Ovary (tissue), 9 donors: ENCODE results near the gene SYS1. TPM values are rescaled to one million over a fixed set of nuclear protein-coding genes. Genes with fewer than 3 reads are reported as not detected.

Experiments used
- DNase-seq, 5 donors: peaks; one replicate each; pipeline ENCODE4 v3.0.0-alpha.2; 2019 to 2020
- H3K27ac ChIP-seq, 2 donors: fragments of 200-600 bp; one replicate each; pipeline versions ENCODE4 v1.5.1 to v1.8.0; 2019 to 2022
- H3K27me3 ChIP-seq: fragments of 200-600 bp; one replicate; pipeline ENCODE4 v1.8.0; 2022
- H3K36me3 ChIP-seq: fragments of 200-600 bp; sonication (generic); one replicate; pipeline ENCODE4 v1.5.1; 2019
- H3K4me1 ChIP-seq: one replicate; pipeline ENCODE4 v1.8.1; 2013; ENCODE audit warnings: mild to moderate bottlenecking, moderate library complexity; ENCODE audit not compliant: insufficient read depth
- H3K4me3 ChIP-seq: fragments of 200-600 bp; sonication (generic); one replicate; pipeline ENCODE4 v1.5.1; 2017
- H3K9me3 ChIP-seq, 2 donors: fragments of 200-600 bp in 1 of 2; sonication (generic) in 1 of 2; one replicate each; pipeline versions ENCODE4 v1.5.1 to v1.8.1; 2013 to 2019; ENCODE audit warnings: mild to moderate bottlenecking in 1 of 2, moderate library complexity in 1 of 2
- EP300 ChIP-seq: sonication (generic); formaldehyde crosslinking; IDR thresholded peaks from one replicate; pipeline ENCODE4 v1.6.1; 2017; ENCODE audit warnings: antibody characterized with exemption
- POLR2A ChIP-seq: fragments of 450-650 bp; IDR thresholded peaks from one replicate; pipeline ENCODE4 v1.6.1; 2017; ENCODE audit warnings: antibody characterized with exemption, mild to moderate bottlenecking, moderate library complexity
- WGBS, 3 donors: extraction: QIAGEN DNeasy Blood & Tissue Kit in 1 of 3; methylation state at CpG; one replicate each; pipeline versions ENCODE4 v1.1.5 to v1.1.7; 2013 to 2017; 5-methylcytosine and 5-hydroxymethylcytosine counted together
- intact Hi-C, 4 donors: fragments of 100-400 bp; cut with DNase I; formaldehyde crosslinking; loops; one replicate each; pipeline versions ENCODE4 v1.11.0 to v1.15.1; 2022 to 2023
- polyA plus RNA-seq, 2 donors: library from polyadenylated mRNA; stranded (reverse); fragments of 200-250 nt in 1 of 2; fragments of 350-450 nt in 1 of 2; fragmentation: Illumina TruSeq in 1 of 2; extraction: RNeasy Lipid Tissue Mini Kit (QIAGEN cat#74804) in 1 of 2; gene quantifications; one replicate each; pipeline ENCODE4 v1.2.3, GENCODE V29; 2013 to 2014
- total RNA-seq, 7 donors: library from RNA; depleted of rRNA in 2 of 7; stranded (reverse); fragments of >200 nt in 2 of 7; fragmentation: NEBNext Ultra II Directional in 3 of 7; extraction: Animal tissue kit (Norgen Biotek cat#: 25700) in 3 of 7; gene quantifications; one replicate each; pipeline versions ENCODE4 v1.1.0 to v1.2.4, GENCODE V29; 2016 to 2023
- TF ChIP-seq, protein P1 (sequence below), 3 donors: fragments of 450-650 bp in 2 of 3; fragments of 200-600 bp in 1 of 3; IDR thresholded peaks; one replicate each; pipeline versions ENCODE4 v1.5.1 to v1.8.0; 2016 to 2022; ENCODE audit warnings: antibody characterized with exemption in 3 of 3, mild to moderate bottlenecking in 1 of 3
- donor health status: DM: no; HTN: no; CAD: no; lungs with moderate emphysema.
- donor health status: DM: no; HTN: no; CAD: no.
- donor health status: Bipolar disorder and iron deficiency.
- donor health status: DM: yes; HTN: yes; CAD: no.
- donor health status: DM: no; HTN: no; CAD: no.
- donor health status: DM: yes; HTN: yes; CAD: no.

The SYS1 gene
- total and polyA plus RNA-seq, 9 donors: 29.2 to 69.7 (median 33.0) TPM

DNA sequence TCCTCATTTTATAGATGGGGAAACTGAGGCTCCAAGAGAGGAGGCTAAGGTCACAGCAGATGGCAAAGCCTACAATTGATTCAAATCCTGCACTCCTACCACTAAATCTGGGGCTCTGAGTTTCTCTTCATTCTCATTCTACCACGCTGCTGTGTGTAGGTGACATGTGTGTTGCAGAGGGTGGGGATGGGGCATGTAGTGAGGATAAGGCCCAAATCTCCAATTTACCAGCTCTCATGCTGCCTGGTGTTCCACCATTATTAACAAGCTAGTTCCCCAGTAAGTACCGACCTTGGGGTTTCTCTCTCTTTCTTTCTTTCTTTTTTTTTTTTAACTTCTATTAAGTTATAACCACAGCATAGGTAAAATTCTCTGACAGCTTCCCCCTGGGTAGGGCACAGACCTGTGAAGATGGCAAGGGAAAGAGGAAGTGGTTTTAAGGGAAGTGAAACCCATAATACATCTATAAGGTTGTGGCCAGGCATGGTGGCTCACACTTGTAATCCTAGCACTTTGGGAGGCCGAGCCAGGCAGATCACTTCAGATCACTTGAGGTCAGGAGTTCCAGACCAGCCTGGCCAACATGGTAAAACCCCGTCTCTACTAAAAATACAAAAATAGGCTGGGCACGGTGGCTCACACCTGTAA is 41.9 kb upstream of the SYS1 start:
- 85 to 88% (median 85%) methylated on average over 5 of the region's 5 CpGs for WGBS, 3 donors
- Histone ChIP-seq H3K4me3 (no peak overlapping the region), H3K27me3 (no peaks in the 10 kb centered on the region), H3K27ac (no peak overlapping the region), H3K9me3 (no peaks in the 10 kb centered on the region), H3K4me1 (no peaks in the 10 kb centered on the region), H3K36me3 (no peaks in the 10 kb centered on the region)
- DNase-seq: no peak
- TF ChIP-seq EP300 (no peak), POLR2A (no peak)
- TF ChIP-seq, protein P1, sequence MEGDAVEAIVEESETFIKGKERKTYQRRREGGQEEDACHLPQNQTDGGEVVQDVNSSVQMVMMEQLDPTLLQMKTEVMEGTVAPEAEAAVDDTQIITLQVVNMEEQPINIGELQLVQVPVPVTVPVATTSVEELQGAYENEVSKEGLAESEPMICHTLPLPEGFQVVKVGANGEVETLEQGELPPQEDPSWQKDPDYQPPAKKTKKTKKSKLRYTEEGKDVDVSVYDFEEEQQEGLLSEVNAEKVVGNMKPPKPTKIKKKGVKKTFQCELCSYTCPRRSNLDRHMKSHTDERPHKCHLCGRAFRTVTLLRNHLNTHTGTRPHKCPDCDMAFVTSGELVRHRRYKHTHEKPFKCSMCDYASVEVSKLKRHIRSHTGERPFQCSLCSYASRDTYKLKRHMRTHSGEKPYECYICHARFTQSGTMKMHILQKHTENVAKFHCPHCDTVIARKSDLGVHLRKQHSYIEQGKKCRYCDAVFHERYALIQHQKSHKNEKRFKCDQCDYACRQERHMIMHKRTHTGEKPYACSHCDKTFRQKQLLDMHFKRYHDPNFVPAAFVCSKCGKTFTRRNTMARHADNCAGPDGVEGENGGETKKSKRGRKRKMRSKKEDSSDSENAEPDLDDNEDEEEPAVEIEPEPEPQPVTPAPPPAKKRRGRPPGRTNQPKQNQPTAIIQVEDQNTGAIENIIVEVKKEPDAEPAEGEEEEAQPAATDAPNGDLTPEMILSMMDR (IDR thresholded peaks at IDR 0.05): no peak
- intact Hi-C loops: loop anchor here in 2 of 4 donors (2.0 to 10.0 kb wide), 2 partner anchors 116 to 454 kb away; no protein-coding TSS in a partner anchor

DNA sequence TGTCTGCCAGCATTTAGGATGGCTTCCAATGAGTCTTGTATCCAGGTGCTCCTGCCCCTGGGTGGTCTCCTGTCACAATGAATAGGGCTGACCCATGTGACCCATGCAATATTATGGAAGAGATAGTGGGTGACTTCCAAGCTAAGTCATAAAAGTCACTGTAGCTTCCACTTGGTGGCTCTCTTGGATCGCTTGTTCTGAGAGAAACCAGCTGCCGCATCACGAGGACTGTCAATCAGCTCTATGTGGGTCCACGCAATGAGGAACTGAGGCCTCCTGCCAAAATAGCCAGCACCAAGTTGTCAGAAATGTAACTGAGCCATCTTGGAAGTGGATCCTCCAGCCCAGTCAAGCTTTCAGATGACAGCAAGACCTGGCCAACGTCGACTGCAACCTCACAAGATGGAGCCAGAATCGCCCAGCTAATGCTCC is 40.0 kb upstream of the SYS1 start:
- intact Hi-C loops: loop anchor here in 1 of 4 donors (10.0 kb wide), 1 partner anchor 452 kb away; no protein-coding TSS in a partner anchor
- H3K36me3 ChIP-seq: no peaks in the 10 kb centered on the region
- no peaks in the 10 kb centered on the region for H3K9me3 ChIP-seq
- no peak for TF ChIP-seq POLR2A
- TF ChIP-seq, protein P1 (IDR thresholded peaks at IDR 0.05): no peak
- TF ChIP-seq EP300: no peak
- no peak overlapping the region for H3K4me3 ChIP-seq
- WGBS, 3 donors: 73 to 80% (median 78%) methylated on average over 7 of the region's 7 CpGs
- no peaks in the 10 kb centered on the region for H3K4me1 ChIP-seq
- H3K27ac ChIP-seq: no peak overlapping the region
- DNase-seq: no peak
- H3K27me3 ChIP-seq: no peaks in the 10 kb centered on the region

DNA sequence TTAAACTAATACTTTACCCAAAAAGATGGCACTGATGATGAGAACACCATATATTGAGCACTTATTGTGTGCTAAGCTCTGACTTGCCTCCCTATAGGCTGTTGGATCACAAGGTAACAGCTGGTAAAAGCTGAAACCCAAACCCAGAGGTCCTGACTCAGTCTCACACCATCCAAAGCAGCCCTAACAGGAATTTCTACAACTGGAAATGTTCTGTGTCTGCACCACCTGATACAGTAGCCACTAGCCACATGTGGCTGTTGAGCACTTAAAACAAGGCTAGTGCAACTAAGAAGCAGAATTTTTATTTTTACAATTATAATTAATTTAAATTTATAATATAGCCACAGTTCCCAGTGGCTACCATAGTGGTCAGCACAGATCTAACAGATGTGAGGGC is 39.2 kb upstream of the SYS1 start:
- Histone ChIP-seq H3K4me1 (no peaks in the 10 kb centered on the region), H3K36me3 (no peaks in the 10 kb centered on the region), H3K27ac (no peak overlapping the region), H3K27me3 (no peaks in the 10 kb centered on the region), H3K9me3 (no peaks in the 10 kb centered on the region), H3K4me3 (no peak overlapping the region)
- no peak for DNase-seq
- intact Hi-C loops: loop anchor here in 1 of 4 donors (10.0 kb wide), 1 partner anchor 451 kb away; no protein-coding TSS in a partner anchor
- TF ChIP-seq POLR2A (no peak), EP300 (no peak)
- TF ChIP-seq, protein P1 (IDR thresholded peaks at IDR 0.05): no peak

GRCh38 chr20:45325371-45325770 is 37.6 kb upstream of the SYS1 start:
- no peaks in the 10 kb centered on the region for H3K9me3 ChIP-seq
- no peaks in the 10 kb centered on the region for H3K4me1 ChIP-seq
- H3K36me3 ChIP-seq: no peaks in the 10 kb centered on the region
- H3K4me3 ChIP-seq: no peak overlapping the region
- TF ChIP-seq EP300: no peak
- TF ChIP-seq POLR2A: no peak
- TF ChIP-seq, protein P1 (IDR thresholded peaks at IDR 0.05): no peak
- WGBS, 3 donors: 55 to 64% (median 63%) methylated on average over 4 to 6 of the region's 6 CpGs
- no peak overlapping the region for H3K27ac ChIP-seq
- intact Hi-C loops: loop anchor here in 1 of 4 donors (10.0 kb wide), 1 partner anchor 449 kb away; no protein-coding TSS in a partner anchor
- H3K27me3 ChIP-seq: no peaks in the 10 kb centered on the region
- DNase-seq: no peak
